HepG2 (cell line): Measurements from ENCODE around the gene NTM.

Experiments
- CTCF ChIP-seq: sonication (generic); formaldehyde crosslinking; IDR thresholded peaks from 2 replicates; pipeline ENCODE4 v1.5.0; 2020; ENCODE audit warnings: mild to moderate bottlenecking, missing genetic modification reagents, moderate library complexity
- MTA3 ChIP-seq: sonication (generic); formaldehyde crosslinking; IDR thresholded peaks from 2 replicates; pipeline ENCODE4 v1.4.0; 2020; ENCODE audit warnings: missing genetic modification reagents
- ZBTB10 ChIP-seq: sonication (generic); formaldehyde crosslinking; IDR thresholded peaks from 2 replicates; pipeline ENCODE4 v1.4.0; 2020; ENCODE audit warnings: missing genetic modification reagents, borderline replicate concordance
- TF ChIP-seq, protein P1 (sequence below): sonication (generic); formaldehyde crosslinking; IDR thresholded peaks from 2 replicates; pipeline ENCODE4 v1.5.0; 2020; ENCODE audit warnings: missing genetic modification reagents

DNA sequence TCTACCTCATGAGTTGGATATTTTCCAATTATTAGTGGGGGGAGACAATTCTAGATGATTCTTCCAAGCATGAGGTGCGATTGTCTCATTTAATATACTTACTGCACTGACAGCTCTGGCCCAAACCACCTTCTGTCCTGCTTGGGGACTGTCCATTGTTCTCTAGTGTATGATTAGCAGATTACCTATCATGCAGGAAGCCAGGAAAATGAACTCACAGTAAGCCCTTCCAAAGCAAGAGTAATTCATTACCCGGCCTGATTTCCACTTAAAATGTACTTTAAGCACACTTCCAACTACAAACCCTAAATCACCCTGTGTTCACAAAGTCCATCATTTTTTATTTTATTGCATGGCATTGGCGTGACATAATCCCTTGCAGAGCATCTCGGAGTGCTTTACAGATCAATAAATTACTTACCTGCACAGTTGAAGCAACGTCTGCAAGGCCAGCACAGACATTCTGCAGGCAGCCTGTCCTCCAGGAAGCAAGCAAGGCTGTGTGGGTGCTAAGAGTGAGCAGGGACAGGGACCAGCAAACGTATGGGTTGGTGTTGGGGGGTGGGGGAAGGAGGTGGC is 838.2 kb downstream of the NTM start:
- TF ChIP-seq, protein P1, sequence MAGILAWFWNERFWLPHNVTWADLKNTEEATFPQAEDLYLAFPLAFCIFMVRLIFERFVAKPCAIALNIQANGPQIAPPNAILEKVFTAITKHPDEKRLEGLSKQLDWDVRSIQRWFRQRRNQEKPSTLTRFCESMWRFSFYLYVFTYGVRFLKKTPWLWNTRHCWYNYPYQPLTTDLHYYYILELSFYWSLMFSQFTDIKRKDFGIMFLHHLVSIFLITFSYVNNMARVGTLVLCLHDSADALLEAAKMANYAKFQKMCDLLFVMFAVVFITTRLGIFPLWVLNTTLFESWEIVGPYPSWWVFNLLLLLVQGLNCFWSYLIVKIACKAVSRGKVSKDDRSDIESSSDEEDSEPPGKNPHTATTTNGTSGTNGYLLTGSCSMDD (CRISPR knock-in tag) = no peak
- TF ChIP-seq MTA3 = no peak
- TF ChIP-seq ZBTB10 = no peak
- no peak for TF ChIP-seq CTCF (CRISPR knock-in tag)
